Vagina (tissue), 2 donors: ENCODE results near the gene EEF1G. TPM values are rescaled to one million over a fixed set of nuclear protein-coding genes. Genes with fewer than 3 reads are reported as not detected.

ENCODE experiments used
- DNase-seq, 2 donors: peaks; one replicate each; pipeline ENCODE4 v3.0.0-alpha.2; 2017; ENCODE audit errors: extremely low spot score in 2 of 2
- H3K27ac ChIP-seq: fragments of 200-600 bp; sonication (generic); one replicate; pipeline ENCODE4 v1.5.1; 2019
- H3K27me3 ChIP-seq: fragments of 200-600 bp; sonication (generic); one replicate; pipeline ENCODE4 v1.5.1; 2019
- H3K36me3 ChIP-seq, 2 donors: fragments of 200-600 bp; sonication (generic); one replicate each; pipeline ENCODE4 v1.5.1; 2017 to 2019
- H3K4me1 ChIP-seq: fragments of 200-600 bp; sonication (generic); one replicate; pipeline ENCODE4 v1.5.1; 2019
- H3K4me3 ChIP-seq, 2 donors: fragments of 200-600 bp; sonication (generic); 1 replicate in 1 of 2; 2 replicates in 1 of 2; pipeline ENCODE4 v1.5.1; 2016 to 2019
- H3K9me3 ChIP-seq: fragments of 200-600 bp; sonication (generic); one replicate; pipeline ENCODE4 v1.5.1; 2019
- CTCF ChIP-seq, 3 experiments: fragments of 450-650 bp in 2 of 3; fragments of 200-600 bp in 1 of 3; sonication (generic) in 1 of 3; IDR thresholded peaks; one replicate each; pipeline ENCODE4 v1.5.1; 2017 to 2019; ENCODE audit warnings: antibody characterized with exemption in 3 of 3, mild to moderate bottlenecking in 2 of 3, moderate library complexity in 2 of 3
- POLR2A ChIP-seq, 2 donors: fragments of 450-650 bp; IDR thresholded peaks; one replicate each; pipeline ENCODE4 v1.6.1; 2017; ENCODE audit warnings: antibody characterized with exemption in 2 of 2, mild to moderate bottlenecking in 2 of 2, moderate library complexity in 2 of 2
- POLR2AphosphoS5 ChIP-seq, 2 donors: sonication (generic); formaldehyde crosslinking; IDR thresholded peaks; one replicate each; pipeline ENCODE4 v1.9.0; 2017; ENCODE audit warnings: antibody characterized with exemption in 2 of 2, mild to moderate bottlenecking in 2 of 2, low read depth in 1 of 2; ENCODE audit not compliant: insufficient read depth in 1 of 2
- intact Hi-C: fragments of 100-400 bp; cut with DNase I; formaldehyde crosslinking; loops from one replicate; pipeline ENCODE4 v1.15.1; 2023
- total RNA-seq: library from RNA; depleted of rRNA; stranded (reverse); fragments of >200 nt; gene quantifications from one replicate; pipeline ENCODE4 v1.2.3, GENCODE V29; 2016

Gene EEF1G
- total RNA-seq, 1 donor from 2014 or later = 1,183 TPM

- no peak for DNase-seq
- Histone ChIP-seq H3K36me3 (no peaks in the 10 kb centered on the region), H3K27ac (peak overlapping the region; percentile 100), H3K9me3 (no peaks in the 10 kb centered on the region), H3K4me1 (peaks cover 75% of the 10 kb centered on the region), H3K27me3 (no peaks in the 10 kb centered on the region), H3K4me3 (peak overlapping the region; percentile 99 to 100)
- TF ChIP-seq POLR2AphosphoS5 (IDR thresholded peaks at IDR 0.05; ENCODE audit: insufficient read depth in 1 of 2, low read depth in 1 of 2) (no peak), POLR2A (IDR thresholded peaks at IDR 0.05) (no peak), CTCF (IDR thresholded peaks at IDR 0.05) (no peak)
- intact Hi-C loops = loop anchor here (1.0 to 5.0 kb wide), 4 partner anchors 29 to 146 kb away; no protein-coding TSS in a partner anchor
These were observed 28.9 kb downstream of the EEF1G start for GRCh38 chr11:62544581-62545436.

GRCh38 chr11:62543680-62544444 lies 29.8 kb downstream of the EEF1G start:
- no peak for TF ChIP-seq POLR2AphosphoS5 (IDR thresholded peaks at IDR 0.05; ENCODE audit: insufficient read depth in 1 of 2, low read depth in 1 of 2)
- no peak for TF ChIP-seq POLR2A (IDR thresholded peaks at IDR 0.05)
- TF ChIP-seq CTCF (IDR thresholded peaks at IDR 0.05) = no peak
- Histone ChIP-seq H3K27ac (peak overlapping the region; percentile 100), H3K4me3 (peak overlapping the region; percentile 99 to 100), H3K36me3 (no peaks in the 10 kb centered on the region), H3K4me1 (peaks cover 75% of the 10 kb centered on the region), H3K9me3 (no peaks in the 10 kb centered on the region), H3K27me3 (no peaks in the 10 kb centered on the region)
- no peak for DNase-seq
- intact Hi-C loops = loop anchor here (2.0 to 5.0 kb wide), 3 partner anchors 97 to 145 kb away; no protein-coding TSS in a partner anchor

GRCh38 chr11:62542750-62543567 lies 30.7 kb downstream of the EEF1G start:
- Histone ChIP-seq H3K9me3 (no peaks in the 10 kb centered on the region), H3K36me3 (no peaks in the 10 kb centered on the region), H3K4me1 (peaks cover 75% of the 10 kb centered on the region), H3K4me3 (peak overlapping the region; percentile 99 to 100), H3K27ac (peak overlapping the region; percentile 100), H3K27me3 (no peaks in the 10 kb centered on the region)
- TF ChIP-seq POLR2AphosphoS5 (IDR thresholded peaks at IDR 0.05; ENCODE audit: insufficient read depth in 1 of 2, low read depth in 1 of 2) (peak; percentile 68 to 71), POLR2A (IDR thresholded peaks at IDR 0.05) (no peak), CTCF (IDR thresholded peaks at IDR 0.05) (peak; percentile 90 to 100 (median 95))
- intact Hi-C loops = loop anchor here (5.0 kb wide), 2 partner anchors 96 to 121 kb away; no protein-coding TSS in a partner anchor
- peak in 1 of 2 donors; percentile 91 for DNase-seq

GRCh38 chr11:62542111-62542745 lies 31.5 kb downstream of the EEF1G start:
- H3K9me3 ChIP-seq = no peaks in the 10 kb centered on the region
- H3K27me3 ChIP-seq = no peaks in the 10 kb centered on the region
- peak overlapping the region; percentile 100 for H3K27ac ChIP-seq
- peaks cover 75% of the 10 kb centered on the region for H3K4me1 ChIP-seq
- TF ChIP-seq POLR2AphosphoS5 (IDR thresholded peaks at IDR 0.05; ENCODE audit: insufficient read depth in 1 of 2, low read depth in 1 of 2) (no peak), POLR2A (IDR thresholded peaks at IDR 0.05) (no peak), CTCF (IDR thresholded peaks at IDR 0.05) (no peak)
- intact Hi-C loops = loop anchor here (5.0 kb wide), 2 partner anchors 95 to 120 kb away; no protein-coding TSS in a partner anchor
- no peaks in the 10 kb centered on the region for H3K36me3 ChIP-seq
- peak overlapping the region; percentile 99 to 100 for H3K4me3 ChIP-seq
- DNase-seq = no peak
